Measurements from ENCODE around the gene YPEL2. TPM values are rescaled to one million over a fixed set of nuclear protein-coding genes. Genes with fewer than 3 reads are reported as not detected.

Gene YPEL2
- 1.8 to 3.7 TPM (median 3.0 TPM) in 5 replicates for total RNA-seq (2022; extraction: Qiagen RNA extraction; ENCODE audit: low read depth)

GRCh38 chr17:59331129-59331928, at the start of gene YPEL2:
Gene YPEL2 (plus strand): TSS chr17:59331655. CDS start chr17:59353410, 21,755 bp downstream.

Other genes starting within 250 kb of the YPEL2 start
- 19.8 to 25.3 TPM (median 24.4 TPM) in 5 replicates for gene TRIM37, start 224.8 kb upstream of the YPEL2 start, total RNA-seq (2022; extraction: Qiagen RNA extraction; ENCODE audit: low read depth)
- gene SKA2, start 176.5 kb upstream of the YPEL2 start, total RNA-seq (2022; extraction: Qiagen RNA extraction; ENCODE audit: low read depth) = 84.7 to 160 TPM (median 107 TPM) in 5 replicates
- gene PRR11, start 175.9 kb upstream of the YPEL2 start, total RNA-seq (2022; extraction: Qiagen RNA extraction; ENCODE audit: low read depth) = 47.6 to 69.0 TPM (median 63.1 TPM) in 5 replicates
- gene SMG8, start 121.6 kb upstream of the YPEL2 start, total RNA-seq (2022; extraction: Qiagen RNA extraction; ENCODE audit: low read depth) = 27.7 to 32.5 TPM (median 29.9 TPM) in 5 replicates
- gene GDPD1, start 111.1 kb upstream of the YPEL2 start, total RNA-seq (2022; extraction: Qiagen RNA extraction; ENCODE audit: low read depth) = 0.63 to 1.3 TPM (median 0.98 TPM) in 5 replicates
- 34.8 to 48.2 TPM (median 41.6 TPM) in 5 replicates for gene DHX40, start 234.0 kb downstream of the YPEL2 start, total RNA-seq (2022; extraction: Qiagen RNA extraction; ENCODE audit: low read depth)